Ovary (tissue), 3 donors: ENCODE results near the gene GYS1.
A peak's percentile ranks its signal among the peaks of the same experiment; 100 is the strongest.

ENCODE experiments used
- CTCF ChIP-seq, 3 donors: fragments of 450-650 bp in 2 of 3; fragments of 200-600 bp in 1 of 3; IDR thresholded peaks; one replicate each; pipeline versions ENCODE4 v1.5.1 to v1.8.0; 2016 to 2022; ENCODE audit warnings: antibody characterized with exemption in 3 of 3, mild to moderate bottlenecking in 1 of 3
- POLR2A ChIP-seq: fragments of 450-650 bp; IDR thresholded peaks from one replicate; pipeline ENCODE4 v1.6.1; 2017; ENCODE audit warnings: antibody characterized with exemption, mild to moderate bottlenecking, moderate library complexity
- donor health status: DM: no; HTN: no; CAD: no.

DNA sequence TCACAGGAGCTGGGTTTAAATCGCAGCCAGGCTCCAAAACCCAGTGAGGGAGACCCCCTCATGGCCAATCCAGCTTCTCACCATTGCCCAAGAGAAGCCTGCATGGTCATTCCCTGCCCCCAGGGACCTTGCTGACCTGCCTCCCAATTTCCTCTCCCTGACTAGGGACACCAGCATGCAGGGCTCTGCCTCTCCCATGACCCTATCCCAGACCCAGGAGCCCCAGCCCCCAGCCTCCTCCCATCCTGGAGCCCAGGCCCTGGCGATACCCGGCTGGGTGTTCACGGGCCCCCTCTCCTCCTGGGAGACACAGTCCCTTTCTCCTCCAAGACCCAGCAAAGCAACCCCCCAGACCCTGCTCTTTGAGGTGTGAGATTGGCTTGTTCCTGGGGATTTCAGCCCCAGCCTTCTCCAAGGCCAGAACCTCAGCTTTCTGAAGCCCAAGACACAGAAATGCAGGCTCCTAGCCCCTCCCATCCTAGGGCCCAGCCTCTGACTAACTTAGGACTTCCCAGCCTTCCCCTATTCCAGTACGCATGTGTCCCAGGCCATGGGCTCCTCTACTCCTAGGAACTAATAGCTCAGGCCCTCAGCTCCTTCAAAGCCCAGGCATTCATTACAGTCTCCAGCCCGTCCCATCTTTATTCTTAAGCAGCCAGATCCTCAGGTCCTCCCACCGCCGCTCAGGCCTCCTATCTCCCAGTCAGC is 1.1 kb downstream of the GYS1 start:
- TF ChIP-seq CTCF (IDR thresholded peaks at IDR 0.05) (no peak), POLR2A (peak; percentile 40)
